Stimulated activated CD8-positive, alpha-beta memory T cell treated with anti-CD3 and anti-CD28 coated beads, Interleukin-4, amount 100 ng/mL, for 1 hour (primary cell): Measurements from ENCODE around the gene CD40LG.

Source experiments
- DNase-seq, 2 donors: peaks; one replicate each; pipeline ENCODE4 v3.0.0-alpha.2; 2020; ENCODE audit warnings: low read depth in 2 of 2, low spot score in 1 of 2

CD40LG gene

DNA sequence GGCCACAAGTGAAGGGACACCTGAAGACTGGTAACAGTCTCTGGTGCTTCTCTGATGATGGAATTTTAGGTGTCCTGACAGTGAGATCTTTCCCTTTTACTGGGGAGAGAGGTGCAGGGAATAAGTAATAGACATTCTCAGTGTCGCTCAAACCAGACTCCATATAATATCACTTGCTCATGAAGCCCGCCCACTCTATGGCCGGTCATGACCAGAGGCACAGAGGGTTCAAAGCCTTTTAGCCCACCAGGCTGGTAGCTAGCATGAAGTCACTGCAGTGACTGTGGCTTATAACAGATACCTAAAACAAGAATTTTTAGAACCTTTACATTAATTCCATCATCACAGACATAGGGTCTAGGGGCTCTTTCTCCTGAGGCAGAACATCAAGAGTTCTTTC lies 2.9 kb downstream of the CD40LG start:
- DNase-seq, result no peak

DNA sequence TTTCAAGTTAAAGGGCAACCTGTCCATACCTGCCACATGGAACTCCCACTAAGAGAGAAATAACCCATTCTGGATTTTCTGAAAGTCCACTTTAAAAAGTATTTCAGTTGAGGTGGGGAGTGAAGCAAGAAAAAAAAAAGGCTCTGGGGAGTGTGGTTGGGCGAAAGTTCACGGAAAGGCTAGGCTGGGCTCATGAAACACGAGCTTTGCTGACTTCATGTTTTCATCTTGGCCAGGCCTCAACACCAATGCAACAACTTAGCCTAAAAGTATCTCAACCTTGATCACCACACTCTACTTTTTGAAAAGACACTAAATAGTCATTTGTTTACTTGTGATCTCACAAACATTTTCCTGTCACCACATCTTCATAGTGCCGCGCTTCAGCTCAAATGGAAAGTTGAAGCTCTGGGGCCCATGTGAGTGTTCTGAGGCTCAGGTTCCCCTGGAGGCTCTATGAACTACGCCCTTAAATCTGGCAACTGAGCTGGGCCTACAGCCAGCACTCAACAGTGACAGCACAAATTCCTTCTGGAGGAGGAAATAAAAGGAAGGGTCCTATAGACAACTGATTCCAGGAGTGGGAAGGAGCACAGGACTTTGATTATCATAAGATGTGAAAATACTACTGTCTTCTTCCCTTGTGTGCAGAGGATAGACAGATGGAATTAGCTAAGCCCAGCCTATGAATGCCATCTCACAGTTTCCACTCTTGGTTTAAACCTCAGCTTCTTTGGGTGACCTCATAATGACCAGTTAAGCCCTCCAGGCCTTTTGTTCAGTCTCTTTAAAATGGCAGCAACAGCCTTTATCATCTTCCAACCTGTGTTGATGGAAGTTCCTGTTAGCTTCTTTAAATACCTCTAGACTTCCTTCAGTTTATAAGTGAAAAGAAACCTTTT lies 5.1 kb downstream of the CD40LG start:
- DNase-seq, result no peak

DNA sequence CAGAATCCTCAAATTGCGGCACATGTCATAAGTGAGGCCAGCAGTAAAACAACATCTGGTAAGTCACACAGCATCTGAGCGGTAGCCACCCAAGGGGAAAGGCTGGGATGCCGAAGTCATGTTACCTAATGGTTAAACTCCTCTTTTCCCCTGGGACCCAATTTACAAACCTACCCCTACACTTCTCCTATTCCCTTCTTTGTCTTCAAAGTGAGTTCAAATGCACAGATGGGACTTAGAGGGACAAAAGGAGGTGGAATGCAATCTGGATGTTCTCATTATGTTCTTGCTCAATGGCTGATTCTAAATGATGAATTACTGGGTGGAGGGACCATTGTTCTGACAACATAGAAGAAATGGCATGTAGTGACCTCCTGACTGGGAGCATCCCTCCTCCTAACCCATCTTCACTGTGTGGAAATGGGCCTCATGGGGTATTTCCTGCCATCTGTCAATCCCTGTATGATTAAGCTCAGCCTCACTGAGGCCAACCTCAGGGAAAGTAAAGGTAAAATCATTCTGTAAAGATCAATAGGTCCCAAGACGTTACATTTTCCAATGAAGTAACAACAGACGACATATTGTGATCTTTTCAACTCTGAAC lies 8.5 kb downstream of the CD40LG start:
- no peak for DNase-seq

DNA sequence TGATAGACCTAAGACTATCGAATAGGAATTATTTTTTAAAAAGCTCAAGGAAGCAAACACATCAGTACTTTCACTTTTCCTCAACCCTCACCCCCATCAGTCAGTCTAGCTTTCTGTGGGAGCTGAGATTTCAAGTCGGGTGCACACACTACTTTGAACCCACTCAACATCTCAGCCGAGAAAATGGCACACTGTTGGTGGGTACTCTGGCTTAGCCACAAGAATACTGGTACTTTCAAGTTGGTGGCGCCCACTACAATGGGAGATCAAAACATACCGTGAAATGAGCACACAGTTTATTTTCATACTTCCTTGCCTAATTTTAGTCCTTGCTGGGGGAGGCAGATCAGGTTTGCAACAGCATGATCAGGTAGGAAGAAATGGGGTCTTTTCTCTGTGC lies 10.2 kb downstream of the CD40LG start:
- no peak for DNase-seq

DNA sequence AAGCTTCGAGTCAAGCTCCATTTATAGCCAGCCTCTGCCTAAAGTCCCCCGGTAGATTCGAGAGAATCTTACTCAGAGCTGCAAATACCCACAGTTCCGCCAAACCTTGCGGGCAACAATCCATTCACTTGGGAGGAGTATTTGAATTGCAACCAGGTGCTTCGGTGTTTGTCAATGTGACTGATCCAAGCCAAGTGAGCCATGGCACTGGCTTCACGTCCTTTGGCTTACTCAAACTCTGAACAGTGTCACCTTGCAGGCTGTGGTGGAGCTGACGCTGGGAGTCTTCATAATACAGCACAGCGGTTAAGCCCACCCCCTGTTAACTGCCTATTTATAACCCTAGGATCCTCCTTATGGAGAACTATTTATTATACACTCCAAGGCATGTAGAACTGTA lies 11.2 kb downstream of the CD40LG start:
- DNase-seq, result no peak

DNA sequence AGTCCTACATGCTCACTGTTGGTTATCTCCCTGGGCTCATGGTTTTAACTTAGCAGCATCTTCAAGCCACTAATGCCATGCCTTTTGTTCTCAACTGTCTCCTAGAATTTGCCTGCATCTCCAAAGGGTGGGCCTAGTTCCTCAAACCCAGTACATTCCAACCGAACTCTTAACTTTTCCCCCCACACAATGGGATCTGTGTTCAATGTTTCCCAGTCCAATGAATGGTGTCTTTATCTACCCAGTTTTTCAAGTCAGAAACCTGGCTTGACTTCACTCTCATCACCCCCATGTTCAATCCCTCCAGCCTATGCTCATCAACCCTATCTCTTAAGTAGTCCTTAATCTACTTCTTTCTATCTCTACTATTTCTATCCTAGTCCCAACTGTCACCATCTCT lies 12.9 kb downstream of the CD40LG start:
- no peak for DNase-seq

DNA sequence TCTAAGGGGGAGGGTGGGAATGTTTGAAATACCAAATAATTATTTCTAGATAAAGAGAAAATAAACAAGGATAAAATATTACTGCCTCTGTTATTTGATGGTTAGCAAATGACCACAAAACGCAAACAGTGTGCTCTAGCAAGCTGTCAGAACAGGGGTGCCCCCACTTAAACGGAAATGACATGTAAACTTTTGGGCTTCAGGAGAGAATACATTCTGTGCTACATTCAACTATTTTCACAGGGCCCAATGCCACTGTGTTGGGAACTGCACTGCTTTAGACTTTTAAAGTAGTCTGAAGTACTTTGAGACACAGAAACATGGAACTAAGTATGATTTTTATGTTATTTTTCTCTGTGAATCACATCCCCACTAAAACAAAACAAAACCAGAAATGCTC lies 14.1 kb downstream of the CD40LG start:
- DNase-seq, result no peak

DNA sequence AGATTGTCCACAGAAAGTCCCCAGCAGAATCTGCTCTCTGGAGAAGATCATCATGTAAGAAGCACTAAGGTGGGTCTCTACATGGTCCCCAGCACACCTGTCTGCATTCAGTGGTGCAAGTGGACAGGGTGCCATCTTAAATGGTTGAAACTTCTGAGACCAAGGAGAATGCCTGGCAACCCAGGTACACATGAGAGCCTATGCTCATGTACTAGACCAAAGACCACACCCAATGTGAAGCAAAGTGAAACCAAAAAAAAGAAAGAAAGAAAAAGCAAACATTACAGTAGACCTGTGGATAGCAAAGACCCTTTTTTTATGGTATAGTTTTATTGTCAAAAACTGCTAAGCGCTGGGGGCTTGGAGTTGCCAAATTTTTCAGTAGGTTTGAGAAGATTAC lies 15.0 kb downstream of the CD40LG start:
- no peak for DNase-seq

DNA sequence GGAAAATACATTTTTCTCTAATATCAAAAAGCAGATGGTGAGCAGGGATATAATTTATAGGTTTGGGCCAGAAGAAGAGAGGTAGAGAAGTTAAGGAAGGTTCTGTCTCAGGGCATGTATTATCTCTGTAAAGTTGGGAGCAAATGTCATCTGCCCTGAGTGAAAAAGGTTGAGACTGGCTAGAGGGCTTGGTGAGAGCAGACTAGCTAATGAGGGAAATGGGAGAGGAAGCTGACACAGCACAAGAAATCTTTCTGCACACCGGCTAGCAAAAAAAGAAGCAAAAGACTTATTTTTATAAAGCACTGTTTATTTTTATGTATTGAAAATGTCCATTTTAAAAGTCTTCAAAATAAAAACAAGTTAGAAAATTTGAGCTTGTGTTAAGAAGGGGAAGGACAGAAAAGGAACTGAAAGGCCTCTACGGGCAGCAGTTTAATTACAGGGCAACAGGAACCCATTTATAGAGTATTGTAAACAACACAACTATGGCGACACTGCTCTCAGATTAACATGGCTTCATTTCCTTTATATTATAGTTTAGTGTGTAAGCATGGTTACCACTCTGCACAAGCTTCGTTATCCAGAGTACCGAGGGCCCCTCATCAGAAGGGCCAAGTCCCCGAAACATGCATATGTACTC lies 17.4 kb downstream of the CD40LG start:
- no peak for DNase-seq

DNA sequence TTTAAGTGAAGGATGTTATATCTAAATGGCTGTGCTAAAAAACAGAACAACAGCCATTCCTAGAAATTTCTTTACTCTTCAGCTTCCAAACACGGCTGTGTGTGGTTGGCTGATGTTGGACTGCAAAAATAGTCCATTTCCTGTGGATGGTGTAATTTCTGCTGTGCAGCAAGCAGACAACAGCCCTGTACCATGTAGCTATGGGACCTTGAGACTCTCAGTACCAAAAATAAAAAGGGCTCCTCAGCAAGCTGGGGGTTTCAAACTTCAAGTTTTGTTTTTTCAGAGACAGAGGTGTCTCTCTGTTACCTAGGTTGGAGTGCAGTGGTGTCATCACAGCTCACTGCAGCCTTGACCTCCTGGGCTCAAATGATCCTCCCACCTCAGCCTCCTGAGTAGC lies 18.1 kb downstream of the CD40LG start:
- DNase-seq, result no peak

DNA sequence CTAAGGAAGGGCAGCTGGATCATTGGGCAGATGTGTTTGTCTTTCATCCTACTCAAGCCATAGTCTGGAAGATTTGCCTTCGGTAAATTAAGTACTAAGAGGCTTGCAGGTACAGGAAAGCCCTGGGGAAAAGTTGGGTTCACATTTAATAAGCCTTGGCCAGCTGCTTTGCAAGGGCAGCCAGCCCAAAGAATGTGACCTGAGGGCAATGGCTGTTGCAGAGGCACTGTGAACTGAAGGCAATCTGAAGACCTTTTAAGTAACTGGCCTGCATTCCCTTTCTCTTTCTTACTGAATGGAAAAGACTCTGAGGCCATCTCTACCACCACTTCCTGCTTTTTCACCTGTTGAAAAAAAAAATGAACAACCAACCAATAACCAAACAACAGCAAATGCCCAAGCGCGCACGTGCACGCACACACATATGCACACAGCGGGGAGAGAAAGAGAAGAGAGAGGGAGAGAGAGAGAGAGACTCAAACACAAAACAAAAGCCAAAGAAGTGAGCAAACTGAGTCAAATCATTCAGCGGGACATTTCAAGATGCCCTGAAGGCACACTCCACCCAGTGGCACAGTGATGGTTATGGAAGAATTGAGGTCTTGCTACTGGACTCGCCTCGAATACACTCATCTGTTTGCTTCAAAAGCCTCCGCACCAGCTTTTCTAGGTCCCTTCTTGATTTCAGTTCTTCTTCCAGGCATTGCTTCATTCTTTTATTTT lies 19.6 kb downstream of the CD40LG start:
- no peak for DNase-seq

DNA sequence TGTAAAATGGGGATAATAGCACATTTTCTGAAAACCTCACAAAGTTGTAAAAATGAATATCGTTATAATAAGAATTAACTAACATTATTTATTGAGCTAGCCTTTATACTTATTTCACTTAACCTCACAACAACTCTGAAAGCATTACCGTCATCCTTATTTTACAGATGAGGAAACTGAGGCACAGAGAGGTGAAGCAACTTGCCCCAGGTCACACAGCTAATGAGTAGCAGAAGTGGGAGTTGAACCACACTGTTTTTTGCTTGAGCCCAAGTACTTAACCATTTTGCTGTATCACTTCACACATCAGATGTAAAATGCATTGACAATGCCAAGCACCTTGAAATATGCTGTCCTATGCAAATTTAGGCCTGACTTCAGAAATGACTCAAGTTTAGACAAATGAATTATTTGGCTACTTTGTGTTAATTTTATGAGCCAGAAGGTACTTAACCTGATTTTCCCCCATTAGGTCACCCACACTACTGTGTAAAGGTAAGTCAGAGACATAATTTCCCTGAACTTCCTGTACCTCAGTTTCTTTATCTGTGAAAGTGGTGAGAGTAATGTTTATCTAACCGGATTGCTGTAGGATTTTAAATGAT lies 23.1 kb downstream of the CD40LG start:
- no peak for DNase-seq

DNA sequence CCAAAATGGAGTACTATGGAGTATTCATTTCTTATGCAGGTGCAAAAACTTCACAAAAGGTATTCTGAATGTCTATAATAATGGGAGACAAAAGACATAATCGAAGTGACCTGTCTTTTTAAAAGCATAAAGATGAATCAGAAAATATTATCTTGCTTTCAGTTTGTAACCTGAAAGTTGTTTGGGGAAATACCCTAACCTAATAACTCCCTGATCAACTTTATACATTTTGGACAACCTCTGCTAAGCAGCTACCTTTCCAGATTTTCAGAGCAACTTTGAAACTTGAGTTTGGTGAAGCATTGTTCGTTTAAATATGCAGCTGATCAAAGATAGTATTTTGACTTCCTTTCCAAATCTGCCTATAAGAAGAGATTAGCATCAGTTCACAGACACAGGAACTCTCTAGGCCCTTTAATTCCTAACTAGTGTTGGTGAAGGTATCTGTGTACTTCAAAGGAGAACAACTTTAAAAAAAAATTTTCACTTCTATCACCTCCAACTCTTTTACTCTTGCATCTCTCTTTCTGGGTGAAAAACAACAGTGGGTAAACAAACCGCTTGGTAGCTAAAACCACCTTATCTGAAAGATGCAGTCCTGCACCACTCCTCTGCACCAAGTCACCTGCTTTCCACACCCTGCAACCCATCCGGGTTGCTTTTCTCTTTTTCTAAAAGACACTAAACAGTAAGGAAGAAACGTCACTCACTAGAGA lies 26.5 kb downstream of the CD40LG start:
- no peak for DNase-seq

DNA sequence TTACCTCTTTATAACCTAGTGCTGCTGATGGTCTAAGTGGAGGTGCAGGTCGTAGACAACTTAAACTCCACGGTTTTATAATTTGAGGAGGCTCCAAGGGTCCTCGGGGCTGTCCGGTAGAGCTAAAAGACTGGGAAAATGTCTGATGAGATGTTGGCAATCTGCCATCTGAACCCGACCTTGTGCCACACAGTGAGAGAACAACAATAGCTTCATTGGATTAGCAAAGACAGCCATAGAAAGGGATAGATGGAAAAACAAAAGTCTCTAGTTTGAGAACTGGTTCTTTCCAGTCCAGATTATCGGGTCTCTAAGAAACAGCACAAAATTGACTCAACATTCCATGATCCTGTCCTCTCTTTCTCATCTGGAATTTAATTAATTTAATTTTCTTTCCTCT lies 31.6 kb downstream of the CD40LG start:
- DNase-seq, result no peak

DNA sequence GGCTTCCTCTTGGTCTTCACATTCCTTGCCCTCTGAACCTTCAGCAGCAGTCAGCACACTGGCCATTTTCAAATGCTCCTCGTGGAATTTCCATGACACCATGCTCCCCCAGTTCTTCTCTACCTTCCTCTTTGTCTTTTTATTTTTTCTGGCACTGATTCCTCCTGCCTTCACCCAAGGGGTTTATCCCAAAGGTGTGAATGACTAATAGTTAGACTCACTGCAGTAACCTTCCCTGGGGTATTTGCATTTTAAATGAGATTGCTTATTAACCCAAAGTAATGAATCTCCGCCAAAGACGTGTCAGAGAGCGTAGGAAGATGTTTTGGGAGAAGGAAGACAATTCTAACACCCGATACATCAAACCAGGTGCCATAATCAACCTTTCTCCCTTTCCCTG lies 36.2 kb downstream of the CD40LG start:
- DNase-seq, result no peak

DNA sequence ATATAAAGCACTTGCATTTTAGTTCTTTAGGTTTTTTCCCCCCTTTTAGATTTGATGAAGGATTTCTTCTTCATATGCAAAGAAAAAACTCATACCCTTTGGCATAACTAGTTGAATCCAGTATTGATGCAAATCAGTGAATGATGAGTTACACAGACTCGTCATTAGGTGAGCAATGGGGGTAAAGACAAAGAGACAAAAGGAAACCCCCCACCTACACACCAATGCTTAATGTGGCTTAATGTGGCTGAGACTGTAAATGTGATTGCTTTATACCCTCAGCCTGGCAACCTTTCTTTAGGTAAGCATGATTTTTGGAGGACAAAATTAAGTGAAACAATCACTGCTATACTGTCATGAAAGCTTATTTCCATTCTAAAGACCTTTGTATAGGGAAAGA lies 39.5 kb downstream of the CD40LG start:
- DNase-seq, result no peak

DNA sequence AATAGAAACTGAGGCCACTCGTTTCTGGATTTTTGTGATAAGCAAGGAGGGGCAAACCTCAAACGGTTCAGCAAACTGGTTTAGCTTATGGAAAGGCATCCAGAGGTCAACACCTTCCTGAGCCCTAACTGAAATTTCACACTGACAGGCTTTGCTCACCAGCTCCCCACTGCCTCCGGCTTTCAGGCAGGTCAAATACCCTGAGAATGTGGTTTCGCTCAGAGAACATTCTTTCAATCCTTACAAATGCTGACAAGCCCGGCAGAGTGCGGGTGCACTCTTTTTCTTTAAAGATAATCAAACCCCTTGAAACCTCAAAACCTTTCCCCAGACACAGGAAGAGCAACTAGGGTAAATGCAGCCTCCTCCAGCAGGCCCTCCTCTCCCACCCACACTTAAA lies 41.5 kb downstream of the CD40LG start:
- no peak for DNase-seq

DNA sequence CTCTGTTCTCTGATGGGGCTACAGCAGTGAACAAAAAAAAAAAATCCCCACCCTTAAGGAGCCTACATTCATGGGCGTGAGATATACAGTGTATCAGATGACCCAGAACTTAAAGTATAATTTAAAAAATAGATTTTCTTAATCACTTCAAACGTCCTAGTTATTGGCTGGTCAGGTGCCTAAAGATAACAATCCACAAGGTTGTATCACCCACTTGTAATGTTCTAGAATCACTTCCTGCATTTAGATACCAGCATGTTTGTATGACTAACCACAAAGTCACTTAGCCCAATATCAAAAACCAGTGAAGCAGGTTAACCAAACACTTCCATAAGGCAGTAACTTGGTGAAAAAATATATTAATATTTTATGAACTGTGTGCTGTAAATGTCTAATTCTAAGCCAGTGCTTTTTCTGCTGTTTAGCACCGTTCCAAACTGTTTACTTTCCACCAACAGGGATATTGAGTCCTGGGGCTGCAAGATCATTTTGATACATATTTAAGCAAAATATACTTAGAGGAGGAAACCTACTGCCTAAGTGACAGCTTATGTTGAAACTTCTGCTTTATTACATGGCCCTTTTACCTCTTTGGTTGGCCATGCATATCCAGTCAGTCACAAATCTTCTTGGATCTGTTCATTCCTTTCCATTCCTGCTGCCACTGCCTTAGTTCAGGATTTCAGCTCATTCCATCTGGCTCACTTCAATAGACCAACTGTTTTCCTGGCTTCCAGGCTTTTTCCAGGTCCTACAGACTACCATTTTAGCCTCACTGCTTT lies 43.3 kb downstream of the CD40LG start:
- no peak for DNase-seq

DNA sequence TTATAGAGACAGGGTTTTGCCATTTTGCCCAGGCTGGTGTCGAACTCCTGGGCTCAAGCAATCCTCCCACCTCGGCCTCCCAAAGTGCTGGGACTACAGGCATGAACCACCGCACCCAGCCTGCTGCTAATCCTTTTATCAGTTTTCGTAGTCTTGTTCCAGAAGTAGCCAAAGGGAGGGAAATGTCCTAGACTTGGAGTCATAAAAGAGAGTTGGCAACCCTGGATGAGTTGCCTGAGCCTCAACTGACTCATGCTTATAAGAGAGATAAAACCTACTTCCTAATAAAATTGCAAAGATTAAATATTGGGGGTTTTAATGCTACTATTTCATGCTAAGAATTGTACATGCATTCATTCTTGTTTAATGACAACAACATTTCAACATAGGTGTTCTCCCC lies 44.3 kb downstream of the CD40LG start:
- DNase-seq, result no peak
